Fibroblast of skin of abdomen (primary cell): ENCODE data around the gene SLC7A7.
"Not testable (repeated sequence)": the region's sequence is repeated elsewhere in the genome, so short reads cannot be mapped to it uniquely, and the experiment has no call there.

ENCODE experiments used
- DNase-seq: peaks from one replicate; pipeline ENCODE4 v3.0.0-alpha.2; 2013

Gene SLC7A7

DNA sequence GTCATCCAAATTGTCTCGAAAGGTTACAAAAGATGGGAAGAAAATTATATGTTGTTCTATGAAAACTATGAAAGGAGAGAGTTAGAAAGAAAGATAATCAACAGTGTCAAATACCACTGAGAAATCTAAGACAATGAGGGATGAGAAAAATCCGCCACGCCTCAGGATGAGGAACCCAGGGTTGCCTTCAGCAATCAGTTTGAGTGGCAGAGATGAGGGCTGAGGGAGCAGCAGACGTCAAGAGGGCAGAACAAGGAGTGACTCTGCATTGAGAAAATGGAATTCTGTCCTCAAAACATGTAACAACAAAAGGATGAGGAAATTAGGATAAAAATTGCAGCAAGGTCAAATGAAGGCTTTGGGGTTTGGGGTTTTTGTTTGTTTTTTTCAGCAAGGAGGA, 67.0 kb downstream of the SLC7A7 start:
- DNase-seq: no peak

- DNase-seq: no peak
Measured at GRCh38 chr14:22747769-22748168, 67.5 kb downstream of the SLC7A7 start.

GRCh38 chr14:22740020-22740419, 75.2 kb downstream of the SLC7A7 start:
- no peak for DNase-seq

GRCh38 chr14:22739423-22739822, 75.8 kb downstream of the SLC7A7 start:
- DNase-seq: no peak

GRCh38 chr14:22737052-22737451, 78.2 kb downstream of the SLC7A7 start:
- DNase-seq: no peak

DNA sequence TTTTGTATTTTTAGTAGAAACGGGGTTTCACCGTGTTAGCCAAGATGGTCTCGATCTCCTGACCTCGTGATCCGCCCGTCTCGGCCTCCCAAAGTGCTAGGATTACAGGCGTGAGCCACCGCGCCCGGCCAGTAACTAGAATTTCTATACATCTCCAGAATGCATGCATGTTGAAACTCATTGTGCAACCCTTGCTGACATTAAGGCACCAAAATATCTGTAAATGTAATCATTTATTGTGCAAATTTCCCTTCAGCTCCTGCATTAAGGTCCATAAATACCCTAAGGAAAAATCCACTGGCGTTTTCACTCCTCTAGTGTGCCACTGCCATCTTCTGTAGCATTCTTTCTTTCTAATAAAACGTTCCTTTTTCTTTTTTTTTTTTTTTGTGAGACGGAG, 78.9 kb downstream of the SLC7A7 start:
- DNase-seq: not testable (repeated sequence)

DNA sequence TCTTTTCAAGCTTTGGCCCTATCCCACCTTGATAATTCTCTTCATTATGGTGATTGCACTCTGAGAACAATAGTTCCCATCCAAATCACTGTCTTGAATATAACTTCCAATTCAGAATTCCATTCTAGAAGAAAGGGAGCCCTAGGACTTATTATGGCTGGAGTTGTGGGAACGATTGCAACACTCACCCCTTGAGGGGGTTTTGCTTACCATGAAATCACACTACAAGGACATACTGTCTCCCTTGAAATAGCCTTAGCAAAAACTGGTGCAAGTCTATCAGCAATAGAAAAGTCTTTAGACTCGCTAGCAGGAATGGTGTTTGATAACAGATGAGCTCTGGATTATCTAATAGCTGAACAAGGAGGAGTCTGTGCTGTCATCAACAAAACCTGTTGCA, 80.1 kb downstream of the SLC7A7 start:
- no peak for DNase-seq

GRCh38 chr14:22733829-22734228, 81.4 kb downstream of the SLC7A7 start:
- DNase-seq: no peak

DNA sequence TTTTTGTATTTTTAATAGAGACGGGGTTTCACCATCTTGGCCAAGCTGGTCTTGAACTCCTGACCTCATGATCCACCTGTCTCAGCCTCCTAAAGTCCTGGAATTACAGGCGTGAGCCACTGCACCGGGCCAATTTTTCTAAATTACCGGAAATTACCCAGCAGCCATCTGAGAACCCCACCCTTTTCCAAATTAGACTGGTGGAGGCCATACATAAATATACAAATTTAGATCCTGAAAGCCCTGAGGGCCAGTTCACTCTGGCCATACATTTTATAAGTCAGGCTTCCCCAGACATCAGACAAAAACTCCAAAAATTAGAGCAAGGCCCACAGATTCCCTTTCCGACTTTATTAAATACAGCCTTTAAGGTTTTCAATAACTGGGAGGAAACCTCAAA, 83.2 kb downstream of the SLC7A7 start:
- DNase-seq: not testable (repeated sequence)

- no peak for DNase-seq
Measured at GRCh38 chr14:22726012-22726411, 89.2 kb downstream of the SLC7A7 start.

DNA sequence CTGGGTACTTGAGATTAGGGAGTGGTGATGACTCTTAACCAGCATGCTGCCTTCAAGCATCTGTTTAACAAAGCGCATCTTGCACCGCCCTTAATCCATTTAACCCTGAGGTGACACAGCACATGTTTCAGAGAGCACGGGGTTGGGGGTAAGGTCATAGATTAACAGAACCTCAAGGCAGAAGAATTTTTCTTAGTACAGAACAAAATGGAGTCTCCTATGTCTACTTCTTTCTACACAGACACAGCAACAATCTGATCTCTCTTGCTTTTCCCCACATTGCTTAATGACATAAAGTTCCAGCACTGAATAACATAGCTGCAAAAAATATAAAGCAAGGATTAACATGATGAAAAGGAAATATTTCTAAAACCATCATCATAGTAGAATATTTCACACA, 89.9 kb downstream of the SLC7A7 start:
- not testable (repeated sequence) for DNase-seq

GRCh38 chr14:22724847-22725246, 90.4 kb downstream of the SLC7A7 start:
- not testable (repeated sequence) for DNase-seq

DNA sequence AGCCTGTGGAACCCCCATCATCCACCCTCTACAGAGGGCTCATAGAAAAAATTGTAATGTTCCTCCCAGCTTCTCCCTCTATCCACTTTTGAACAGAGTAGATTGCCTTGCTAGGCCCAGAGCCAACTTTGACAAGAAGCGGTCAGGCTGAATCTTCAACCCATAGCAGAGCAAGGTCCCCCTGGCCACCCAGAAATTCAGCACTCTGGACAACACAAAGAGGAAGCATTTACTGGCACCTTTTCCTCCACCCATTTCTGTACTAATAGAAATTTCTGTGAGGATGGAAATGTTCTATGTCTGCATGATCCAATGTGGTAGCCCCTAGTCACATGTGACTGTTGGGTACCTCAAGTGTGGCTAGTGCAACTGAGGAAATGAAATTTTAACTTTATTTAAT, 91.4 kb downstream of the SLC7A7 start:
- no peak for DNase-seq
